HG02943 (cell line): ENCODE results near the gene IRAK1.
"Not testable (repeated sequence)": the region's sequence is repeated elsewhere in the genome, so short reads cannot be mapped to it uniquely, and the experiment has no call there.

Source experiments
- ATAC-seq: cut with Tn5 transposase; IDR thresholded peaks from one replicate; pipeline ENCODE4 v1.9.1; 2021; ENCODE audit warnings: mild to moderate bottlenecking, low read depth, moderate library complexity; ENCODE audit not compliant: unreplicated experiment

IRAK1 gene

GRCh38 chrX:154004315-154004714 is 15.4 kb downstream of the IRAK1 start:
- no peak for ATAC-seq

GRCh38 chrX:154002215-154002719 is 17.4 kb downstream of the IRAK1 start:
- peak; percentile 60 for ATAC-seq

GRCh38 chrX:154000051-154000450 is 19.7 kb downstream of the IRAK1 start:
- no peak for ATAC-seq

- no peak for ATAC-seq
Measured at GRCh38 chrX:153999359-154000037, 20.2 kb downstream of the IRAK1 start.

- ATAC-seq = no peak
Measured at GRCh38 chrX:153995504-153995903, 24.2 kb downstream of the IRAK1 start.

- not testable (repeated sequence) for ATAC-seq
Measured at GRCh38 chrX:153994398-153994797, 25.3 kb downstream of the IRAK1 start.

- no peak for ATAC-seq
Measured at GRCh38 chrX:153993978-153994377, 25.7 kb downstream of the IRAK1 start.

- ATAC-seq = no peak
Measured at GRCh38 chrX:153993079-153993478, 26.6 kb downstream of the IRAK1 start.

GRCh38 chrX:153992180-153992579 is 27.5 kb downstream of the IRAK1 start:
- ATAC-seq = no peak

- no peak for ATAC-seq
Measured at GRCh38 chrX:153991013-153991580, 28.6 kb downstream of the IRAK1 start.

GRCh38 chrX:153989973-153990655 is 29.6 kb downstream of the IRAK1 start:
- no peak for ATAC-seq

GRCh38 chrX:153988493-153988892 is 31.2 kb downstream of the IRAK1 start:
- ATAC-seq = no peak

- no peak for ATAC-seq
Measured at GRCh38 chrX:153984351-153985178, 35.1 kb downstream of the IRAK1 start.

GRCh38 chrX:153983321-153983801 is 36.3 kb downstream of the IRAK1 start:
- ATAC-seq = no peak

GRCh38 chrX:153981771-153982533 is 37.8 kb downstream of the IRAK1 start:
- ATAC-seq = no peak

GRCh38 chrX:153981231-153981630 is 38.5 kb downstream of the IRAK1 start:
- no peak for ATAC-seq

GRCh38 chrX:153980394-153980793 is 39.3 kb downstream of the IRAK1 start:
- ATAC-seq = not testable (repeated sequence)

GRCh38 chrX:153974726-153975286 is 44.9 kb downstream of the IRAK1 start:
- no peak for ATAC-seq

- no peak for ATAC-seq
Measured at GRCh38 chrX:153974003-153974725, 45.5 kb downstream of the IRAK1 start.
